ENCODE results near the gene FUT7. TPM values are rescaled to one million over a fixed set of nuclear protein-coding genes. Genes with fewer than 3 reads are reported as not detected.

The FUT7 gene
- total and polyA plus RNA-seq, 2 of the 13 experiments (the other 11 are each of a cell fraction or from before 2014, with no cell fraction given), result 0.05 TPM; not detected in 1

DNA sequence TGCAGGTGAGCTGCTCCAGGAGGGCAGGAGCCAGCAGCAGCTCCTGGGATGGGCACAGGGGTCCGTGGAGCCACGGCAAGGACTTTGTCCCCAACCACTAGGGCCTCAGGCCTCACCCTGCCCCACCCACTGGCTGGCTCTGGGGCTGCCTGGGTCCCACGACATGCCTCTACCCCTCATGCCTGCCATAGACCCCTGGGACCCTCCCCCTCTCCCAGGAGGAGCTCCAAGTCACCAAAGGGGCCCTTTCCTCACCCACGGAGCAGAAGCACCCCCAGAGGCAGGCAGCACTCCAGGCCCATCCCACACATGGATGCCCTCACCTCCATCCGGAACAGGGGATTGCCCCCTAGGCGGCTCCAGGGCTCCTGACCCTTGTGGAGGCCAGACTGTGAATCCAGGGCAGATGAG, 10.3 kb downstream of the FUT7 start:
- H2AFZ ChIP-seq (ENCODE audit: low read length), result no peak overlapping the region
- H3K79me2 ChIP-seq (ENCODE audit: insufficient read depth, low read length), result no peaks in the 10 kb centered on the region
- H3K27me3 ChIP-seq (ENCODE audit: control insufficient read depth in 1 of 2, insufficient read depth in 2 of 2, low read length in 2 of 2), result no peaks in the 10 kb centered on the region
- TF ChIP-seq KDM5B (CRISPR knock-in tag; IDR thresholded peaks at IDR 0.05; ENCODE audit: borderline replicate concordance) (0 out of 2 replicates have a peak, but pooled peaks have one; percentile 28), KAT2B (IDR thresholded peaks at IDR 0.05; ENCODE audit: borderline replicate concordance, low read depth, low read length) (no peak), MTF1 (CRISPR knock-in tag; IDR thresholded peaks at IDR 0.05) (no peak), CEBPB (IDR thresholded peaks at IDR 0.05; ENCODE audit: borderline replicate concordance, low read depth, low read length) (no peak), RFXANK (CRISPR knock-in tag; IDR thresholded peaks at IDR 0.05) (no peak), ZNF672 (CRISPR knock-in tag; IDR thresholded peaks at IDR 0.05) (0 out of 2 replicates have a peak, but pooled peaks have one; percentile 46), ZNF839 (CRISPR knock-in tag; IDR thresholded peaks at IDR 0.05; ENCODE audit: borderline replicate concordance) (0 out of 2 replicates have a peak, but pooled peaks have one; percentile 31), ZNF883 (CRISPR knock-in tag; IDR thresholded peaks at IDR 0.05; ENCODE audit: not compliant biosample characterization) (peak; percentile 49)
- TF ChIP-seq, protein P1, sequence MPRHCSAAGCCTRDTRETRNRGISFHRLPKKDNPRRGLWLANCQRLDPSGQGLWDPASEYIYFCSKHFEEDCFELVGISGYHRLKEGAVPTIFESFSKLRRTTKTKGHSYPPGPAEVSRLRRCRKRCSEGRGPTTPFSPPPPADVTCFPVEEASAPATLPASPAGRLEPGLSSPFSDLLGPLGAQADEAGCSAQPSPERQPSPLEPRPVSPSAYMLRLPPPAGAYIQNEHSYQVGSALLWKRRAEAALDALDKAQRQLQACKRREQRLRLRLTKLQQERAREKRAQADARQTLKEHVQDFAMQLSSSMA (CRISPR knock-in tag; IDR thresholded peaks at IDR 0.05), result no peak
- TF ChIP-seq, protein P2, sequence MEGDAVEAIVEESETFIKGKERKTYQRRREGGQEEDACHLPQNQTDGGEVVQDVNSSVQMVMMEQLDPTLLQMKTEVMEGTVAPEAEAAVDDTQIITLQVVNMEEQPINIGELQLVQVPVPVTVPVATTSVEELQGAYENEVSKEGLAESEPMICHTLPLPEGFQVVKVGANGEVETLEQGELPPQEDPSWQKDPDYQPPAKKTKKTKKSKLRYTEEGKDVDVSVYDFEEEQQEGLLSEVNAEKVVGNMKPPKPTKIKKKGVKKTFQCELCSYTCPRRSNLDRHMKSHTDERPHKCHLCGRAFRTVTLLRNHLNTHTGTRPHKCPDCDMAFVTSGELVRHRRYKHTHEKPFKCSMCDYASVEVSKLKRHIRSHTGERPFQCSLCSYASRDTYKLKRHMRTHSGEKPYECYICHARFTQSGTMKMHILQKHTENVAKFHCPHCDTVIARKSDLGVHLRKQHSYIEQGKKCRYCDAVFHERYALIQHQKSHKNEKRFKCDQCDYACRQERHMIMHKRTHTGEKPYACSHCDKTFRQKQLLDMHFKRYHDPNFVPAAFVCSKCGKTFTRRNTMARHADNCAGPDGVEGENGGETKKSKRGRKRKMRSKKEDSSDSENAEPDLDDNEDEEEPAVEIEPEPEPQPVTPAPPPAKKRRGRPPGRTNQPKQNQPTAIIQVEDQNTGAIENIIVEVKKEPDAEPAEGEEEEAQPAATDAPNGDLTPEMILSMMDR (CRISPR knock-in tag; IDR thresholded peaks at IDR 0.05), result 0 out of 2 replicates have a peak, but pooled peaks have one; percentile 17
- TF ChIP-seq, protein P3, sequence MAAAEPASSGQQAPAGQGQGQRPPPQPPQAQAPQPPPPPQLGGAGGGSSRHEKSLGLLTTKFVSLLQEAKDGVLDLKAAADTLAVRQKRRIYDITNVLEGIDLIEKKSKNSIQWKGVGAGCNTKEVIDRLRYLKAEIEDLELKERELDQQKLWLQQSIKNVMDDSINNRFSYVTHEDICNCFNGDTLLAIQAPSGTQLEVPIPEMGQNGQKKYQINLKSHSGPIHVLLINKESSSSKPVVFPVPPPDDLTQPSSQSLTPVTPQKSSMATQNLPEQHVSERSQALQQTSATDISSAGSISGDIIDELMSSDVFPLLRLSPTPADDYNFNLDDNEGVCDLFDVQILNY (CRISPR knock-in tag; conservative IDR thresholded peaks at IDR 0.05), result no peak
- TF ChIP-seq, protein P4, sequence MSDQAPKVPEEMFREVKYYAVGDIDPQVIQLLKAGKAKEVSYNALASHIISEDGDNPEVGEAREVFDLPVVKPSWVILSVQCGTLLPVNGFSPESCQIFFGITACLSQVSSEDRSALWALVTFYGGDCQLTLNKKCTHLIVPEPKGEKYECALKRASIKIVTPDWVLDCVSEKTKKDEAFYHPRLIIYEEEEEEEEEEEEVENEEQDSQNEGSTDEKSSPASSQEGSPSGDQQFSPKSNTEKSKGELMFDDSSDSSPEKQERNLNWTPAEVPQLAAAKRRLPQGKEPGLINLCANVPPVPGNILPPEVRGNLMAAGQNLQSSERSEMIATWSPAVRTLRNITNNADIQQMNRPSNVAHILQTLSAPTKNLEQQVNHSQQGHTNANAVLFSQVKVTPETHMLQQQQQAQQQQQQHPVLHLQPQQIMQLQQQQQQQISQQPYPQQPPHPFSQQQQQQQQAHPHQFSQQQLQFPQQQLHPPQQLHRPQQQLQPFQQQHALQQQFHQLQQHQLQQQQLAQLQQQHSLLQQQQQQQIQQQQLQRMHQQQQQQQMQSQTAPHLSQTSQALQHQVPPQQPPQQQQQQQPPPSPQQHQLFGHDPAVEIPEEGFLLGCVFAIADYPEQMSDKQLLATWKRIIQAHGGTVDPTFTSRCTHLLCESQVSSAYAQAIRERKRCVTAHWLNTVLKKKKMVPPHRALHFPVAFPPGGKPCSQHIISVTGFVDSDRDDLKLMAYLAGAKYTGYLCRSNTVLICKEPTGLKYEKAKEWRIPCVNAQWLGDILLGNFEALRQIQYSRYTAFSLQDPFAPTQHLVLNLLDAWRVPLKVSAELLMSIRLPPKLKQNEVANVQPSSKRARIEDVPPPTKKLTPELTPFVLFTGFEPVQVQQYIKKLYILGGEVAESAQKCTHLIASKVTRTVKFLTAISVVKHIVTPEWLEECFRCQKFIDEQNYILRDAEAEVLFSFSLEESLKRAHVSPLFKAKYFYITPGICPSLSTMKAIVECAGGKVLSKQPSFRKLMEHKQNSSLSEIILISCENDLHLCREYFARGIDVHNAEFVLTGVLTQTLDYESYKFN (CRISPR knock-in tag; conservative IDR thresholded peaks at IDR 0.05), result 0 out of 2 replicates have a peak, but pooled peaks have one; percentile 6
- TF ChIP-seq, protein P5, sequence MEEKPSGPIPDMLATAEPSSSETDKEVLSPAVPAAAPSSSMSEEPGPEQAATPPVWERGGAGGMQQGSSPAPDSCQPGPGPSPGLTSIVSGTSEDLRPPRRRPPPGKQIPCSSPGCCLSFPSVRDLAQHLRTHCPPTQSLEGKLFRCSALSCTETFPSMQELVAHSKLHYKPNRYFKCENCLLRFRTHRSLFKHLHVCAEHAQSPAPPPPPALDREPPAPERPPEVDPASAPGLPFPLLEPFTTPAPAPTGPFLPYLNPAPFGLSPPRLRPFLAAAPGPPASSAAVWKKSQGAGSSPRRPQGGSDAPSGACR (CRISPR knock-in tag; IDR thresholded peaks at IDR 0.05), result no peak
- DNase-seq (ENCODE audit: low spot score) (peak; percentile 51), ATAC-seq (peak; percentile 54), FAIRE-seq (no peak)
- no peak overlapping the region for H3K4me3 ChIP-seq (replicated peaks in 1 of 3; ENCODE audit: insufficient read depth in 1 of 3, low read depth in 2 of 3, low read length in 3 of 3)
- peak overlapping the region; percentile 33 for H3K27ac ChIP-seq (ENCODE audit: extremely low read length, insufficient read depth, low read length)
- POLR2A ChIA-PET, result interaction anchor here (0.6 to 1.7 kb wide), 7 partner anchors 20 to 222 kb away, joined by 3 to 6 read pairs (median 5); partner anchors contain the start of genes CLIC3 and PAXX
- no peaks in the 10 kb centered on the region for H3K9me3 ChIP-seq (ENCODE audit: low read length)
- BruUV-seq (replicated peaks), result no TSS peak
- H3K9ac ChIP-seq (ENCODE audit: insufficient read depth, low read depth, low read length), result no peak overlapping the region
- in situ Hi-C loops (cut with HindIII; ENCODE audit: extremely low pct_ligation_motif_present, low pct_unique_long_range_greater_than_20kb), result no loop called here
- H3K4me1 ChIP-seq (ENCODE audit: insufficient read depth, low read length), result peaks cover 50% of the 10 kb centered on the region
- CTCF ChIA-PET (ENCODE audit: low intra/inter-chr PET ratio, low total read pairs), result no interaction called here
- no peaks in the 10 kb centered on the region for H4K20me1 ChIP-seq (ENCODE audit: insufficient read depth, low read length)
- intact Hi-C loops (cut with micrococcal nuclease; ENCODE audit: unreplicated experiment), result no loop called here
- 0 out of 2 replicates have a peak overlapping the region, but pooled peaks have one; percentile 29 for H3K4me2 ChIP-seq (ENCODE audit: low read depth, low read length)
- 55% methylated on average over 2 of the region's 6 CpGs for WGBS (ENCODE audit: low lambda C conversion rate)
- no peaks in the 10 kb centered on the region for H3K36me3 ChIP-seq (replicated peaks in 1 of 2; ENCODE audit: control insufficient read depth in 1 of 2, insufficient read depth in 2 of 2, low read length in 2 of 2)
